WTC11 (cell line): Measurements from ENCODE around the gene ZNF343. TPM values are rescaled to one million over a fixed set of nuclear protein-coding genes. Genes with fewer than 3 reads are reported as not detected.

Source experiments
- ATAC-seq: fragments of 200-7000 bp; cut with Tn5 transposase; 2 replicates; pipeline ENCODE4 v1.10.0; 2021; ENCODE audit warnings: mild to moderate bottlenecking, moderate library complexity
- CTCF ChIA-PET: fragments of 300-600 bp; sonication (Branson Sonifier 250); formaldehyde crosslinking; loops from one replicate; lab custom pipeline; 2021; ENCODE audit warnings: antibody characterized with exemption; lab: Charles Lee
- POLR2A ChIA-PET: fragments of 350-600 bp; sonication (Branson Sonifier 250); formaldehyde crosslinking; loops from one replicate; lab custom pipeline; 2021; ENCODE audit warnings: antibody characterized with exemption; lab: Charles Lee
- DNase-seq: peaks from one replicate; pipeline ENCODE4 v3.0.0; 2021; ENCODE audit warnings: low spot score
- H3K27ac Mint-ChIP-seq: 2 replicates; pipeline ENCODE4 v1.8.0; 2021; ENCODE audit warnings: mixed read lengths
- H3K27me3 Mint-ChIP-seq: 2 replicates; pipeline ENCODE4 v1.8.0; 2021; ENCODE audit warnings: low read depth, mild to moderate bottlenecking, moderate library complexity, mixed read lengths
- H3K36me3 Mint-ChIP-seq: 2 replicates; pipeline ENCODE4 v1.8.0; 2021; ENCODE audit warnings: mixed read lengths
- H3K4me1 Mint-ChIP-seq: 2 replicates; pipeline ENCODE4 v1.8.0; 2022; ENCODE audit warnings: mixed read lengths
- H3K4me3 Mint-ChIP-seq: 2 replicates; pipeline ENCODE4 v1.8.0; 2021; ENCODE audit warnings: mild to moderate bottlenecking, moderate library complexity, mixed read lengths
- H3K9me3 Mint-ChIP-seq: 2 replicates; pipeline ENCODE4 v1.8.0; 2021; ENCODE audit warnings: mixed read lengths
- ATF1 ChIP-seq: sonication (generic); formaldehyde crosslinking; IDR thresholded peaks from 2 replicates; pipeline ENCODE4 v1.8.1; 2023; ENCODE audit warnings: mild to moderate bottlenecking, moderate library complexity, missing genetic modification reagents
- ELF4 ChIP-seq: sonication (generic); formaldehyde crosslinking; IDR thresholded peaks from 2 replicates; pipeline ENCODE4 v1.8.1; 2022; ENCODE audit warnings: low read depth, mild to moderate bottlenecking, moderate library complexity, missing genetic modification reagents
- EMX1 ChIP-seq: fragments of 250-450 bp; sonication (Bioruptor Pico); IDR thresholded peaks from 2 replicates; pipeline ENCODE4 v1.8.0; 2021; ENCODE audit warnings: mild to moderate bottlenecking
- ESRRA ChIP-seq: sonication (generic); formaldehyde crosslinking; IDR thresholded peaks from 2 replicates; pipeline ENCODE4 v1.8.1; 2022; ENCODE audit warnings: mild to moderate bottlenecking, missing genetic modification reagents, borderline replicate concordance
- GTF2I ChIP-seq: fragments of 250-450 bp; sonication (Bioruptor Pico); conservative IDR thresholded peaks from 2 replicates; pipeline ENCODE4 v1.4.0; 2021; ENCODE audit warnings: mild to moderate bottlenecking
- JUN ChIP-seq: sonication (generic); formaldehyde crosslinking; IDR thresholded peaks from 2 replicates; pipeline ENCODE4 v1.8.0; 2023; ENCODE audit warnings: mild to moderate bottlenecking, missing genetic modification reagents
- OVOL2 ChIP-seq: fragments of 250-450 bp; sonication (Bioruptor Pico); IDR thresholded peaks from 2 replicates; pipeline ENCODE4 v1.9.0; 2021; ENCODE audit warnings: mild to moderate bottlenecking, borderline replicate concordance
- PRRX2 ChIP-seq: fragments of 250-450 bp; sonication (Bioruptor Pico); IDR thresholded peaks from 2 replicates; pipeline ENCODE4 v1.8.0; 2021; ENCODE audit warnings: mild to moderate bottlenecking
- RELA ChIP-seq: sonication (generic); formaldehyde crosslinking; IDR thresholded peaks from 2 replicates; pipeline ENCODE4 v1.8.1; 2022; ENCODE audit warnings: missing genetic modification reagents, mild to moderate bottlenecking, borderline replicate concordance
- RORB ChIP-seq: fragments of 250-450 bp; sonication (Bioruptor Pico); IDR thresholded peaks from 2 replicates; pipeline ENCODE4 v1.9.0; 2021; ENCODE audit warnings: mild to moderate bottlenecking
- SMAD4 ChIP-seq: sonication (generic); formaldehyde crosslinking; IDR thresholded peaks from 2 replicates; pipeline ENCODE4 v1.8.0; 2022; ENCODE audit warnings: mild to moderate bottlenecking, missing genetic modification reagents
- ZNF138 ChIP-seq: sonication (generic); formaldehyde crosslinking; conservative IDR thresholded peaks from 2 replicates; pipeline ENCODE4 v1.8.1; 2022; ENCODE audit warnings: mild to moderate bottlenecking, moderate library complexity, missing genetic modification reagents
- total RNA-seq: library from RNA; stranded (reverse); gene quantifications from 3 replicates; pipeline ENCODE4 v1.2.3, GENCODE V29; 2021
- TF ChIP-seq, protein P1 (sequence below): sonication (generic); formaldehyde crosslinking; IDR thresholded peaks from 2 replicates; pipeline ENCODE4 v1.8.0; 2022; ENCODE audit warnings: mild to moderate bottlenecking, missing genetic modification reagents
- TF ChIP-seq, protein P2 (sequence below): fragments of 250-450 bp; sonication (Bioruptor Pico); IDR thresholded peaks from 2 replicates; pipeline ENCODE4 v2.1.2; 2022; ENCODE audit warnings: mild to moderate bottlenecking, moderate library complexity
- TF ChIP-seq, protein P3 (sequence below): sonication (generic); formaldehyde crosslinking; conservative IDR thresholded peaks from 2 replicates; pipeline ENCODE4 v1.8.1; 2022; ENCODE audit warnings: mild to moderate bottlenecking, missing genetic modification reagents
- TF ChIP-seq, protein P4 (sequence below): fragments of 250-450 bp; sonication (Bioruptor Pico); IDR thresholded peaks from 2 replicates; pipeline ENCODE4 v1.9.0; 2021; ENCODE audit warnings: mild to moderate bottlenecking
- TF ChIP-seq, protein P5 (sequence below): sonication (generic); formaldehyde crosslinking; IDR thresholded peaks from 2 replicates; pipeline ENCODE4 v1.8.1; 2022; ENCODE audit warnings: missing genetic modification reagents, borderline replicate concordance
- TF ChIP-seq, protein P6 (sequence below): sonication (generic); formaldehyde crosslinking; conservative IDR thresholded peaks from 2 replicates; pipeline ENCODE4 v1.8.1; 2023; ENCODE audit warnings: mild to moderate bottlenecking, low read depth, missing genetic modification reagents, moderate library complexity

Gene ZNF343
- total RNA-seq, 1 experiment from 2014 or later = 7.6 TPM

DNA sequence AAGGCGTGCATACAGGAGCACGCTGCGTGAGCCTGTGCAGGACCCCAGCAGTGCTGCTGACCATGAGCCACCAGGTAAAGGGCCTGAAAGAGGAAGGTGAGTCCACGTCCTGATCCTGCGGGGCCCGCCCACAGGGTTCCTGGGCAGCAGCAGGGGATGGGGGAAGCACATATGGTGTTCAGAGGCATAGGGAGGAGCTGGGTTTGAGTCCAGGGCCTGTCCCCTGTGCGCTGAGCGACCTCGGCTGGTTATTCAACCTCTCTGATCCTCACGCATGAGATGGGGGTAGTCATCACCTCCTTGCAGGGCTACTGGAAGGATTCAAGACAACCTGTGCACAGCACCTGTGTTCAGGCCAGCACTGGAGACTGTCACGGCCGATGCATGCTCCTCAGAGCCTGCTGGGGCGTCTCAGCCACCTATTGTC, 27.9 kb upstream of the ZNF343 start, which contains the start of gene TMC2:
TSS of gene TMC2 (plus strand) at position 14 of the 427 bp plus-strand sequence. CDS start at position 63, 49 bp downstream.
- Mint-ChIP-seq H3K4me3 (no peak within 1 kb of the TSS), H3K27ac (no peak within 1 kb of the TSS), H3K27me3 (peaks cover 10% of the 10 kb centered on the region), H3K4me1 (peaks cover 14% of the 10 kb centered on the region), H3K36me3 (no peaks in the 10 kb centered on the region), H3K9me3 (no peaks in the 10 kb centered on the region)
- ATAC-seq (no peak; the same call in 1 of the 2 replicates), DNase-seq (no peak)
- ChIA-PET CTCF (interaction anchor here (2.8 kb wide), 1 partner anchor 14 kb away, joined by 13 read pairs; no protein-coding TSS in a partner anchor), POLR2A (no interaction called here)
- TF ChIP-seq SMAD4 (CRISPR knock-in tag) = no peak
- no peak for TF ChIP-seq RORB
- no peak for TF ChIP-seq ESRRA (CRISPR knock-in tag)
- TF ChIP-seq ELF4 (CRISPR knock-in tag) = no peak
- TF ChIP-seq, protein P1, sequence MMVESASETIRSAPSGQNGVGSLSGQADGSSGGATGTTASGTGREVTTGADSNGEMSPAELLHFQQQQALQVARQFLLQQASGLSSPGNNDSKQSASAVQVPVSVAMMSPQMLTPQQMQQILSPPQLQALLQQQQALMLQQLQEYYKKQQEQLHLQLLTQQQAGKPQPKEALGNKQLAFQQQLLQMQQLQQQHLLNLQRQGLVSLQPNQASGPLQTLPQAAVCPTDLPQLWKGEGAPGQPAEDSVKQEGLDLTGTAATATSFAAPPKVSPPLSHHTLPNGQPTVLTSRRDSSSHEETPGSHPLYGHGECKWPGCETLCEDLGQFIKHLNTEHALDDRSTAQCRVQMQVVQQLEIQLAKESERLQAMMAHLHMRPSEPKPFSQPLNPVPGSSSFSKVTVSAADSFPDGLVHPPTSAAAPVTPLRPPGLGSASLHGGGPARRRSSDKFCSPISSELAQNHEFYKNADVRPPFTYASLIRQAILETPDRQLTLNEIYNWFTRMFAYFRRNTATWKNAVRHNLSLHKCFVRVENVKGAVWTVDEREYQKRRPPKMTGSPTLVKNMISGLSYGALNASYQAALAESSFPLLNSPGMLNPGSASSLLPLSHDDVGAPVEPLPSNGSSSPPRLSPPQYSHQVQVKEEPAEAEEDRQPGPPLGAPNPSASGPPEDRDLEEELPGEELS (CRISPR knock-in tag) = no peak
- TF ChIP-seq, protein P2, sequence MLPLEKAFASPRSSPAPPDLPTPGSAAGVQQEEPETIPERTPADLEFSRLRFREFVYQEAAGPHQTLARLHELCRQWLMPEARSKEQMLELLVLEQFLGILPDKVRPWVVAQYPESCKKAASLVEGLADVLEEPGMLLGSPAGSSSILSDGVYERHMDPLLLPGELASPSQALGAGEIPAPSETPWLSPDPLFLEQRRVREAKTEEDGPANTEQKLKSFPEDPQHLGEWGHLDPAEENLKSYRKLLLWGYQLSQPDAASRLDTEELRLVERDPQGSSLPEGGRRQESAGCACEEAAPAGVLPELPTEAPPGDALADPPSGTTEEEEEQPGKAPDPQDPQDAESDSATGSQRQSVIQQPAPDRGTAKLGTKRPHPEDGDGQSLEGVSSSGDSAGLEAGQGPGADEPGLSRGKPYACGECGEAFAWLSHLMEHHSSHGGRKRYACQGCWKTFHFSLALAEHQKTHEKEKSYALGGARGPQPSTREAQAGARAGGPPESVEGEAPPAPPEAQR (CRISPR knock-in tag) = no peak
- no peak for TF ChIP-seq PRRX2 (CRISPR knock-in tag)
- no peak for TF ChIP-seq EMX1 (CRISPR knock-in tag)
- TF ChIP-seq RELA (CRISPR knock-in tag) = no peak
- TF ChIP-seq, protein P3, sequence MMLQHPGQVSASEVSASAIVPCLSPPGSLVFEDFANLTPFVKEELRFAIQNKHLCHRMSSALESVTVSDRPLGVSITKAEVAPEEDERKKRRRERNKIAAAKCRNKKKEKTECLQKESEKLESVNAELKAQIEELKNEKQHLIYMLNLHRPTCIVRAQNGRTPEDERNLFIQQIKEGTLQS = no peak
- TF ChIP-seq, protein P4, sequence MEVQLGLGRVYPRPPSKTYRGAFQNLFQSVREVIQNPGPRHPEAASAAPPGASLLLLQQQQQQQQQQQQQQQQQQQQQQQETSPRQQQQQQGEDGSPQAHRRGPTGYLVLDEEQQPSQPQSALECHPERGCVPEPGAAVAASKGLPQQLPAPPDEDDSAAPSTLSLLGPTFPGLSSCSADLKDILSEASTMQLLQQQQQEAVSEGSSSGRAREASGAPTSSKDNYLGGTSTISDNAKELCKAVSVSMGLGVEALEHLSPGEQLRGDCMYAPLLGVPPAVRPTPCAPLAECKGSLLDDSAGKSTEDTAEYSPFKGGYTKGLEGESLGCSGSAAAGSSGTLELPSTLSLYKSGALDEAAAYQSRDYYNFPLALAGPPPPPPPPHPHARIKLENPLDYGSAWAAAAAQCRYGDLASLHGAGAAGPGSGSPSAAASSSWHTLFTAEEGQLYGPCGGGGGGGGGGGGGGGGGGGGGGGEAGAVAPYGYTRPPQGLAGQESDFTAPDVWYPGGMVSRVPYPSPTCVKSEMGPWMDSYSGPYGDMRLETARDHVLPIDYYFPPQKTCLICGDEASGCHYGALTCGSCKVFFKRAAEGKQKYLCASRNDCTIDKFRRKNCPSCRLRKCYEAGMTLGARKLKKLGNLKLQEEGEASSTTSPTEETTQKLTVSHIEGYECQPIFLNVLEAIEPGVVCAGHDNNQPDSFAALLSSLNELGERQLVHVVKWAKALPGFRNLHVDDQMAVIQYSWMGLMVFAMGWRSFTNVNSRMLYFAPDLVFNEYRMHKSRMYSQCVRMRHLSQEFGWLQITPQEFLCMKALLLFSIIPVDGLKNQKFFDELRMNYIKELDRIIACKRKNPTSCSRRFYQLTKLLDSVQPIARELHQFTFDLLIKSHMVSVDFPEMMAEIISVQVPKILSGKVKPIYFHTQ (CRISPR knock-in tag) = no peak
- TF ChIP-seq, protein P5, sequence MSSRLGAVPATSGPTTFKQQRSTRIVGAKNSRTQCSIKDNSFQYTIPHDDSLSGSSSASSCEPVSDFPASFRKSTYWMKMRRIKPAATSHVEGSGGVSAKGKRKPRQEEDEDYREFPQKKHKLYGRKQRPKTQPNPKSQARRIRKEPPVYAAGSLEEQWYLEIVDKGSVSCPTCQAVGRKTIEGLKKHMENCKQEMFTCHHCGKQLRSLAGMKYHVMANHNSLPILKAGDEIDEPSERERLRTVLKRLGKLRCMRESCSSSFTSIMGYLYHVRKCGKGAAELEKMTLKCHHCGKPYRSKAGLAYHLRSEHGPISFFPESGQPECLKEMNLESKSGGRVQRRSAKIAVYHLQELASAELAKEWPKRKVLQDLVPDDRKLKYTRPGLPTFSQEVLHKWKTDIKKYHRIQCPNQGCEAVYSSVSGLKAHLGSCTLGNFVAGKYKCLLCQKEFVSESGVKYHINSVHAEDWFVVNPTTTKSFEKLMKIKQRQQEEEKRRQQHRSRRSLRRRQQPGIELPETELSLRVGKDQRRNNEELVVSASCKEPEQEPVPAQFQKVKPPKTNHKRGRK (CRISPR knock-in tag) = no peak
- no peak for TF ChIP-seq JUN (CRISPR knock-in tag)
- TF ChIP-seq GTF2I = no peak
- TF ChIP-seq OVOL2 (CRISPR knock-in tag) = no peak
- TF ChIP-seq, protein P6, sequence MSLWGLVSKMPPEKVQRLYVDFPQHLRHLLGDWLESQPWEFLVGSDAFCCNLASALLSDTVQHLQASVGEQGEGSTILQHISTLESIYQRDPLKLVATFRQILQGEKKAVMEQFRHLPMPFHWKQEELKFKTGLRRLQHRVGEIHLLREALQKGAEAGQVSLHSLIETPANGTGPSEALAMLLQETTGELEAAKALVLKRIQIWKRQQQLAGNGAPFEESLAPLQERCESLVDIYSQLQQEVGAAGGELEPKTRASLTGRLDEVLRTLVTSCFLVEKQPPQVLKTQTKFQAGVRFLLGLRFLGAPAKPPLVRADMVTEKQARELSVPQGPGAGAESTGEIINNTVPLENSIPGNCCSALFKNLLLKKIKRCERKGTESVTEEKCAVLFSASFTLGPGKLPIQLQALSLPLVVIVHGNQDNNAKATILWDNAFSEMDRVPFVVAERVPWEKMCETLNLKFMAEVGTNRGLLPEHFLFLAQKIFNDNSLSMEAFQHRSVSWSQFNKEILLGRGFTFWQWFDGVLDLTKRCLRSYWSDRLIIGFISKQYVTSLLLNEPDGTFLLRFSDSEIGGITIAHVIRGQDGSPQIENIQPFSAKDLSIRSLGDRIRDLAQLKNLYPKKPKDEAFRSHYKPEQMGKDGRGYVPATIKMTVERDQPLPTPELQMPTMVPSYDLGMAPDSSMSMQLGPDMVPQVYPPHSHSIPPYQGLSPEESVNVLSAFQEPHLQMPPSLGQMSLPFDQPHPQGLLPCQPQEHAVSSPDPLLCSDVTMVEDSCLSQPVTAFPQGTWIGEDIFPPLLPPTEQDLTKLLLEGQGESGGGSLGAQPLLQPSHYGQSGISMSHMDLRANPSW (CRISPR knock-in tag) = no peak
- TF ChIP-seq ATF1 = no peak
- no peak for TF ChIP-seq ZNF138
